Measurements from ENCODE around the gene IZUMO4.

Gene IZUMO4

GRCh38 chr19:2145831-2146241, 49.1 kb downstream of the IZUMO4 start:
- H4K20me1 ChIP-seq (ENCODE audit: insufficient read depth, low read length, poor library complexity, severe bottlenecking), result peaks cover 44% of the 10 kb centered on the region
- no peak for TF ChIP-seq CTCF (conservative IDR thresholded peaks at IDR 0.05; ENCODE audit: low read length)
- no peak for TF ChIP-seq EZH2phosphoT487 (IDR thresholded peaks at IDR 0.05; ENCODE audit: borderline replicate concordance)
- H3F3A ChIP-seq (ENCODE audit: low read depth), result no peaks in the 10 kb centered on the region
- peak overlapping the region; percentile 24 for H3K4me2 ChIP-seq (ENCODE audit: low read depth, low read length, poor library complexity, severe bottlenecking)
- H3K4me1 ChIP-seq (ENCODE audit: insufficient read depth, low read length, poor library complexity, severe bottlenecking), result peaks cover 33% of the 10 kb centered on the region
- no peaks in the 10 kb centered on the region for H3K27me3 ChIP-seq (ENCODE audit: insufficient read depth, low read length, poor library complexity, severe bottlenecking)
- H3K36me3 ChIP-seq (ENCODE audit: insufficient read depth, low read length), result no peaks in the 10 kb centered on the region
- no peak overlapping the region for H2AFZ ChIP-seq (ENCODE audit: low read length)
- H3K4me3 ChIP-seq (ENCODE audit: low read length, poor library complexity, severe bottlenecking), result no peak overlapping the region
- H3K9me2 ChIP-seq (replicated peaks; ENCODE audit: low read depth, low read length), result no peaks in the 10 kb centered on the region
- H3K9me3 ChIP-seq (ENCODE audit: insufficient read depth, low read depth, low read length), result no peaks in the 10 kb centered on the region
- no peak overlapping the region for H3K9ac ChIP-seq (ENCODE audit: low read depth, low read length, poor library complexity, severe bottlenecking)
- H3K79me2 ChIP-seq (ENCODE audit: insufficient read depth, low read length), result peaks cover 97% of the 10 kb centered on the region

- Histone ChIP-seq H4K20me1 (ENCODE audit: insufficient read depth, low read length, poor library complexity, severe bottlenecking) (peaks cover 47% of the 10 kb centered on the region), H3K4me1 (ENCODE audit: insufficient read depth, low read length, poor library complexity, severe bottlenecking) (peaks cover 36% of the 10 kb centered on the region), H3K4me2 (ENCODE audit: low read depth, low read length, poor library complexity, severe bottlenecking) (peak overlapping the region; percentile 94), H3K9me2 (replicated peaks; ENCODE audit: low read depth, low read length) (no peaks in the 10 kb centered on the region), H3K9me3 (ENCODE audit: insufficient read depth, low read depth, low read length) (no peaks in the 10 kb centered on the region), H3K79me2 (ENCODE audit: insufficient read depth, low read length) (peaks cover 76% of the 10 kb centered on the region), H3F3A (ENCODE audit: low read depth) (no peaks in the 10 kb centered on the region), H2AFZ (ENCODE audit: low read length) (no peak overlapping the region), H3K4me3 (ENCODE audit: low read length, poor library complexity, severe bottlenecking) (peak overlapping the region; percentile 37), H3K27me3 (ENCODE audit: insufficient read depth, low read length, poor library complexity, severe bottlenecking) (no peaks in the 10 kb centered on the region), H3K9ac (ENCODE audit: low read depth, low read length, poor library complexity, severe bottlenecking) (peak overlapping the region; percentile 99), H3K36me3 (ENCODE audit: insufficient read depth, low read length) (no peaks in the 10 kb centered on the region)
- no peak for TF ChIP-seq CTCF (conservative IDR thresholded peaks at IDR 0.05; ENCODE audit: low read length)
- no peak for TF ChIP-seq EZH2phosphoT487 (IDR thresholded peaks at IDR 0.05; ENCODE audit: borderline replicate concordance)
Observed at GRCh38 chr19:2148482-2149135, 51.9 kb downstream of the IZUMO4 start.

All from Loucy (cell line).